NCI-H1694 (cell line): ENCODE results near the gene MANSC1.
"Not testable (repeated sequence)": the region's sequence is repeated elsewhere in the genome, so short reads cannot be mapped to it uniquely, and the experiment has no call there.

Experiments used
- DNase-seq: peaks from one replicate; lab custom pipeline; 2025; lab: John Stamatoyannopoulos, UW

Gene MANSC1

GRCh38 chr12:12323591-12323990 lies 26.5 kb downstream of the MANSC1 start:
- DNase-seq: no peak

GRCh38 chr12:12323118-12323517 lies 26.9 kb downstream of the MANSC1 start:
- no peak for DNase-seq

DNA sequence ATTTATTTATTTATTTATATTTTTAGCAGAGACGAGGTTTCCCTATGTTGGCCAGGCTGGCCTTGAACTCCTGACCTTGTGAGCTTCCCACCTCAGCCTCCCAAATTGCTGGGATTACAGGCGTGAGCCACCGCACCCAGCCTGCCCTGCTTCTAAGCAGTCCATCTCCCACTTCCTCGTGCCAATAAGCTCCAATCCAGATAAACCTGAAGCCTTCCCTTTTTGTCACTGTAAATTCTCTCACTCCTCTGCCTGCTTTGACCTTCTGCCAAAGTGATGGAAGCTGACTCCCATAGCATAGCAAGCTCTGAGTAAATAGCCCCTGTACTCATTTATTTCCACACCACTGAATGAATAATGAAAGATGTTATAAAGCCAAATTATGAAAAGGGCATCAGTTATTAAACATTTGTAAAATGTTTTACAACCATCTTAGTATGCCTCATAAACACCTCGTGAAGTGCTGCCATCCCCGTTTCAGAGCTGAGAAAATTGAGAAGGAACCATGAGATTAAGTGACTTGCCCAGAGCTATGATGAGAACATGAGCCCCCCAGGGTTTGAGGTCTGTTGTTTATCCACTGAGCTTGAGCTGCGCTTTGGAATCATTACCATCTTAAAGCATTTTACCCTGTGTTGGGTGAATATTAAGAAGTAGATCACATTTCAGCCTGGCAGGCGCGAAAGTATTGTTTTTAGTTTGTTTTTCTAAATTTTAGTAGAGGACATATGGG lies 30.4 kb downstream of the MANSC1 start:
- no peak for DNase-seq

GRCh38 chr12:12315838-12316237 lies 34.2 kb downstream of the MANSC1 start:
- no peak for DNase-seq

DNA sequence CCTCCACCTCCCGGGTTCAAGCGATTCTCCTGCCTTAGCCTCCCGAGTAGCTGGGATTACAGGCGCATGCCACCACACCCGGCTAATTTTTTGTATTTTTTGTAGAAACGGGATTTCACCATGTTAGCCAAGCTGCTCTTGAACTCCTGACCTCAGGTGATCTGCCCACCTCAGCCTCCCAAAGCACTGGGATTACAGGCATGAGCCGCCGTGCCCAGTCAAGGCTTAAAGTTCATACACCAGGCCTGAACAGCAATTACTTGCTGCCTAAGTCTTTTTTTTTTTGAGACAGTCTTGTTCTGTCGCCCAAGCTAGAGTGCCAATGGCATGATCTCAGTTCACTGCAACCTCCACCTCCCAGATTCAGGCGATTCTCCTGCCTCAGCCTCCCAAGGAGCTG lies 39.3 kb downstream of the MANSC1 start:
- DNase-seq: not testable (repeated sequence)

GRCh38 chr12:12305568-12306300 lies 44.3 kb downstream of the MANSC1 start:
- no peak for DNase-seq

DNA sequence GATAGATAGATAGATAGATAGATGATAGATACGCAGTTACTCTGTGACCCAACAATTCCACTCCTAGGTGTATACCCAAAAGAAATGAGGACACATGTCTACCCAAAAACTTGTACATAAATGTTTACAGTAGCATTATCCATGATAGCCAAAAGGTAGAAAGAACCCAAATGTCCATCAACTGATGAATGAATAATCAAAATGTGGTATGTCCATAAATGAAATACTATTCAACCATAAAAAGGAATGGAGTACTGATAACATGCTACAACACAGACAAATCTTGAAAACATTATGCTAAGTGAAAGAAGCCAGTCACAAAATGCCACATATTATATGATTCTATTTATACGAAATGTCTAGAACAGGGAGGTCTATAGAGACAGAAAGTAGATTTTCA lies 47.1 kb downstream of the MANSC1 start:
- DNase-seq: no peak

DNA sequence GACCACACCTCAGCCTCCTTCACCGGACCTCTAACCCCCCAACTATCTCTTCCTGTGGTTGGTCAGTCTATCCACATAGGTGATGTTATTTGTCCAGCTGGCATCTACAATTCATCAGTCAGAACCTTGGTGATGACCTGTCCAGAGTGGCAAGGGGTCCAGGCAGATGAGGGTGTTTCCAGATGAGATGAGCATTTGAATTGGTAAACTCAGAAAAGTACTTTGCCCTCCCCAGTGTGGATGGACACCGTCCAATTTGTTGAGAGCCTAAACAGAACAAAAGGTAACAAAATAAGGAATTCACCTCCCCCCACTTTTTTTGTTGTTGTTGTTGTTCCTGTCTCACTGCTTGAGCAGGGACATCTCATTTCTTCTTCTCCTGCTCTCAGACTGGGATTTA lies 48.9 kb downstream of the MANSC1 start:
- DNase-seq: no peak

DNA sequence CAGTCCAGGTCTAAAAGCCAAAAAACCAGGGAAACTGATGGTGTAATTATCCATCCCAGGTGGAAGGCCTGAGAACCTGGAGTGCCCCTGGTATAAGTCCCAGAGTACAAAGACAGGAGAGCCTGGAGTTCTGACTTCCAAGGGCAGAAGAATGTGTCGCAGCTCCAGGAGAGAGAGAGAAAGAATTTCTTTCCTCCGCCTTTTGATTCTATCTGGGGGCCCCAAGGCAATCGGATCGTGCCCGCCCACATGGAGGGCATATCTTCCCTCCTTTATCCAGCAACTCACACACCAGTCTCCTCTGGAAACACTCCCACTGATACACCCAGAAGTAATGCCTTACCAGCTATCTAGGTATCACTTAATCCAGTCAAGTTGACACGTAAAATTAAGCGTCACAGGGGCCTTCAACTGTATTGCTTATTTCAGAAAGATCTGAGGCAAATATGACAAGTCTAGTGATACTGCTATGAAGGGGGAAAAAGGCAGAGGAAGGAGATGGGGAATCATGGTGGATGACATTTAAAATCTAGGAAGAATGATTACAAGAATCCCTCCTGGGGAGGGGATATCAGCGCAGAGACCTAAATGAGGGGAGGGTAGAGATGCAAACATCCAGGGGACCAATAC lies 52.7 kb downstream of the MANSC1 start:
- DNase-seq: no peak

GRCh38 chr12:12294215-12295005 lies 55.6 kb downstream of the MANSC1 start:
- no peak for DNase-seq

DNA sequence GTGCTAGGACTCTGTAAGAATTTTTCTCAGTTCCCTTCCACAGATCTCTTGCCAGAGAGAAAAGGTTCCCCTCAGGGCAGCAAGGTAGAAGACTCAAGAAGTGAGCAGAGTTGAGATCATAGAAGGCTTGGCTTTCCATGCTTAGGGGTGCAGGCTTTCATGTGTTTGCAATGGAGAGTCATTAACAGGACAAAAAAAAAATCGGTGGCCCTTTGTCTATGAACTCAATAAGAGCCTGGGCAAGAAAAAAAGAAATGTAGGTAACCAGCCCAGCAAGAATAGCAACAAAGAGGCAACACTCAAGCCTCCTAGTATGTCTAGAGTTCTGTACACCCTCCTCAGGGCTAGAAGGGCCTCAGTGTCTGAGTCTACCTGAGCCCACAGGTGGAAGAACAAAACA lies 59.8 kb downstream of the MANSC1 start:
- no peak for DNase-seq

DNA sequence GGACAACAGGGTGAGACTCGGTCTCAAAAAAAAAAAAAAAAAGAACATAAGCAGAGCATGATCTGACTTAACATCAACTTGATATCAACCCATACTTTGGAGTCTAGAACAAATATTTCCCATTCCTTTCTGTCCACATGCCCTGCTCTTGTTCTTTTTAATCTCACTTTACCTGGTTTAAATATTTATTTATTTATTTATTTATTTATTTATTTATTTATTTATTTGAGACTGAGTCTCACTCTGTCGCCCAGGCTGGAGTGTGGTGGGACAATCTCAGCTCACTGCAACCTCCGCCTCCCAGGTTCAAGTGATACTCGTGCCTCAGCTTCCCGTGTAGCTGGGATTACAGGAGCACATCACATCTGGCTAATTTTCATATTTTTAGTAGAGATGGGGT lies 63.6 kb downstream of the MANSC1 start:
- no peak for DNase-seq

DNA sequence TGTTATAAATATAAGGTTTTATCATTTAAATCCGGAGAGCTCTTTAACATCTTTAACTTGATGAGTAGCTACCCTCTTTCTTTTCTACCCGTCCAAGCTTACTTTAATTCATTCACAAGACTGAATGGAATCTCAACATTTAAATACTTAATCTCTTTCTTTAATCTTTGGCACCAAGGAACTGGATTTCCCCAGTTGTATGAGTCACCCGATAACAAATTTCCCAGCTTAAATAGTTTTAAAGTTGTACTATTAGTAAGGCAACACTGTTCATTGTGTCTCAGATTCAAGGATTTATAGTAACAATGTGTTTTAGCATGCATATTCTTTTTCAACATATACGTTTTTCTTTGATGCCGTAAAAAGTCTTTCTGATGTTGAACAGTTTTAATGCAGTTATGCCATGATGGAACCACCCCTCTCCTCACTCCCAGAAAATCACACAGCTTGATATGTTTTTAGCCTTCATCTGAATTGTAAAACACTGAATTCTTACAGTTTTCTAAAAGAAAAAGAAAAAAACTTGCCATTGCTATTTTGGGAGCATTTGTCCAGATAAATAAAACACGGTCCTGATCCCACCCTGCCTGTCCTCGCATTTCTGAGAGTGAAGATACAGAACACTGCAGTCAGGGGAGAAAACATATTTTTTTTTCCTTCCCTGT lies 67.1 kb downstream of the MANSC1 start:
- DNase-seq: no peak

DNA sequence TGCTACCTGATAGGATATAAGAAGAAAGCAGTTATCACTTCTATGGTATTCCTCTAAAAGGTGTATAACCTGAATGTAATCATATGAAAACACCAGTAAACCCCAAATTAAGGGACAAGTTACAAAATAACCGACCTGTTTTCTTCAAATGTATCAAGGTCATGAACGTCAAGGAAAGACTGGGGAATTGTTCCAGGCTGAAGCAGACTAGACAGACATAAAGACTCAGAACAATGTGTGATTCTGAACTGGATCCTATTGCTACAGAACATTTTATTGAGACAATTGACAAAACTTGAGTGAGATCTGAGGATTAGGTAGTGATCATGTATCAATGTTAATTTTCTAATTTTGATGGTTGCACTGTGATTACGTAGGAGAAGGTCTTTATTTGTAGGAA lies 67.8 kb downstream of the MANSC1 start:
- DNase-seq: no peak

DNA sequence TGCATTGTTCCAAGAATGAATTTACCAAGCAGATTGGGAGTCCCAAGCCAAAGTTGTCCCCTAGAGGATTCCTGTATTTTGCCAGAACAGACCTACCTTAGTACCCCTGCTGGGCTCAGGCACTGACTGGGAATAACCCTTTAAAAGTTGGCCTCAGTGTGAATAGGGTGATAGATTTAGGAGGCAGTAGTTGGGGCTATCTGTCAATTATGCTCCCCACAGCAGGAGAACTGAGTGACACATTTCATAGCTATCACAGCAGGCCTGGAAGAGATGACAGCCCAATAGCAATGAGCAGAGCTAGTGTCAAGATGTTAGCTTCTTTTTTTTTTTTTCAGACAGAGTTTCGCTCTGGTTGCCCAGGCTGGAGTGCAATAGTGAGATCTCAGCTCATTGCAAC lies 68.9 kb downstream of the MANSC1 start:
- DNase-seq: no peak

- DNase-seq: no peak
These were observed 71.1 kb downstream of the MANSC1 start for GRCh38 chr12:12278899-12279298.
